IMR-90 (cell line): Measurements from ENCODE around the gene MYT1. TPM values are rescaled to one million over a fixed set of nuclear protein-coding genes. Genes with fewer than 3 reads are reported as not detected.

ENCODE experiments used
- ATAC-seq: fragments of 200-7000 bp; cut with Tn5 transposase; 2 replicates; pipeline ENCODE4 v1.9.1; 2020; ENCODE audit warnings: low read depth, mild to moderate bottlenecking, moderate library complexity
- BruUV-seq: library from RNA; stranded (reverse); fragments of 400-500 nt; replicated peaks from 2 replicates; lab custom pipeline; 2021; lab: Mats Ljungman, UMichigan
- CTCF ChIA-PET: fragments of 300-600 bp; formaldehyde crosslinking; extraction: SDS; loops from one replicate; lab custom pipeline; 2021; ENCODE audit warnings: antibody characterized with exemption; lab: Yijun Ruan, JAX
- POLR2A ChIA-PET: fragments of 300-600 bp; sonication (Branson Sonifier 250); formaldehyde crosslinking; loops from one replicate; lab custom pipeline; 2022; ENCODE audit warnings: antibody characterized with exemption; ENCODE audit not compliant: unreplicated experiment; lab: Charles Lee
- DNase-seq: peaks from one replicate; pipeline ENCODE4 v3.0.0; 2013
- H2AFZ ChIP-seq: replicated peaks from 2 replicates; pipeline ENCODE3; 2013; ENCODE audit warnings: low read length, mild to moderate bottlenecking; ENCODE audit not compliant: poor library complexity
- H2AK5ac ChIP-seq: 2 replicates; pipeline ENCODE4 v1.6.1; 2013; ENCODE audit warnings: low read depth, low read length, inconsistent platforms
- H2AK9ac ChIP-seq: replicated peaks from 2 replicates; pipeline ENCODE3; 2013; ENCODE audit warnings: mild to moderate bottlenecking, low read depth, low read length, moderate library complexity; ENCODE audit not compliant: poor library complexity
- H2BK120ac ChIP-seq: 2 replicates; pipeline ENCODE4 v1.6.1; 2013; ENCODE audit warnings: low read depth, low read length, inconsistent platforms
- H2BK15ac ChIP-seq: 3 replicates; pipeline ENCODE4 v1.6.1; 2013; ENCODE audit warnings: low read depth, low read length, inconsistent platforms
- H2BK20ac ChIP-seq: 2 replicates; pipeline ENCODE4 v1.6.1; 2013; ENCODE audit warnings: low read depth, mild to moderate bottlenecking, inconsistent platforms, low read length, moderate library complexity
- H2BK5ac ChIP-seq: 2 replicates; pipeline ENCODE4 v1.6.1; 2013; ENCODE audit warnings: mild to moderate bottlenecking, low read depth, low read length, inconsistent platforms; ENCODE audit not compliant: poor library complexity, severe bottlenecking
- H3K14ac ChIP-seq: replicated peaks from 2 replicates; pipeline ENCODE4 v1.6.1; 2013; ENCODE audit warnings: low read depth, low read length, inconsistent platforms
- H3K18ac ChIP-seq: 2 replicates; pipeline ENCODE4 v1.6.1; 2013; ENCODE audit warnings: low read depth, low read length, control low read depth
- H3K23ac ChIP-seq: 2 replicates; pipeline ENCODE4 v1.6.1; 2013; ENCODE audit warnings: low read depth, low read length, inconsistent platforms
- H3K27ac ChIP-seq: 2 replicates; pipeline ENCODE4 v1.5.1; 2013; ENCODE audit warnings: mild to moderate bottlenecking, control low read depth, low read length; ENCODE audit not compliant: insufficient read depth
- H3K27me3 ChIP-seq: 2 replicates; pipeline ENCODE4 v1.6.1; 2013; ENCODE audit warnings: low read length; ENCODE audit not compliant: control insufficient read depth, insufficient read depth
- H3K36me3 ChIP-seq: 2 replicates; pipeline ENCODE4 v1.6.1; 2013; ENCODE audit warnings: low read length, mixed read lengths; ENCODE audit not compliant: control insufficient read depth, insufficient read depth
- H3K4ac ChIP-seq: 2 replicates; pipeline ENCODE4 v1.6.1; 2013; ENCODE audit warnings: low read depth, low read length, inconsistent platforms
- H3K4me1 ChIP-seq: 2 replicates; pipeline ENCODE4 v1.6.1; 2013; ENCODE audit warnings: low read length, mixed read lengths; ENCODE audit not compliant: control insufficient read depth, insufficient read depth
- H3K4me2 ChIP-seq: 2 replicates; pipeline ENCODE4 v1.6.1; 2013; ENCODE audit warnings: low read depth, mild to moderate bottlenecking, control low read depth, low read length, moderate library complexity
- H3K4me3 ChIP-seq: 2 replicates; pipeline ENCODE4 v1.5.1; 2013; ENCODE audit warnings: low read depth, mild to moderate bottlenecking, control low read depth, low read length, moderate library complexity; ENCODE audit not compliant: insufficient read depth
- H3K56ac ChIP-seq: 2 replicates; pipeline ENCODE4 v1.6.1; 2013; ENCODE audit warnings: low read length, inconsistent platforms; ENCODE audit not compliant: insufficient read depth; ENCODE audit errors: extremely low read depth
- H3K79me1 ChIP-seq, 2 experiments: 2 replicates each; pipeline ENCODE4 v1.6.1; 2013; ENCODE audit warnings: low read length in 2 of 2, inconsistent platforms in 1 of 2, low read depth in 1 of 2
- H3K9ac ChIP-seq: 2 replicates; pipeline ENCODE4 v1.6.1; 2013; ENCODE audit warnings: low read depth, low read length, control low read depth
- H3K9me1 ChIP-seq: 2 replicates; pipeline ENCODE4 v1.6.1; 2013; ENCODE audit warnings: low read length, inconsistent platforms; ENCODE audit not compliant: insufficient read depth
- H3K9me3 ChIP-seq: 2 replicates; pipeline ENCODE4 v1.6.1; 2013; ENCODE audit warnings: low read length; ENCODE audit not compliant: control insufficient read depth, insufficient read depth
- H4K20me1 ChIP-seq: 2 replicates; pipeline ENCODE4 v1.6.1; 2013; ENCODE audit warnings: low read length, inconsistent platforms; ENCODE audit not compliant: insufficient read depth
- H4K5ac ChIP-seq: 2 replicates; pipeline ENCODE4 v1.6.1; 2013; ENCODE audit warnings: mild to moderate bottlenecking, low read depth, low read length, control low read depth
- H4K8ac ChIP-seq, 2 experiments: 2 replicates each; pipeline ENCODE4 v1.6.1; 2013; ENCODE audit warnings: low read depth in 2 of 2, low read length in 2 of 2, control low read depth in 1 of 2, inconsistent platforms in 1 of 2
- H4K91ac ChIP-seq: 2 replicates; pipeline ENCODE4 v1.6.1; 2013; ENCODE audit warnings: low read depth, low read length, inconsistent platforms; ENCODE audit not compliant: insufficient read depth
- BHLHE40 ChIP-seq: fragments of 150-350 bp; IDR thresholded peaks from 2 replicates; pipeline ENCODE4 v1.6.1; 2016; ENCODE audit warnings: mild to moderate bottlenecking, low read depth, low read length
- CEBPB ChIP-seq: IDR thresholded peaks from 2 replicates; pipeline ENCODE4 v1.6.1; 2012; ENCODE audit warnings: low read depth, low read length, improper control_type of control experiment
- POLR2A ChIP-seq: IDR thresholded peaks from 2 replicates; pipeline ENCODE4 v1.6.1; 2012; ENCODE audit warnings: mild to moderate bottlenecking, low read depth, low read length
- RAD21 ChIP-seq: IDR thresholded peaks from 2 replicates; pipeline ENCODE4 v1.6.1; 2012; ENCODE audit warnings: low read length, improper control_type of control experiment
- SMC3 ChIP-seq: fragments of 150-350 bp; IDR thresholded peaks from 2 replicates; pipeline ENCODE4 v1.6.1; 2016; ENCODE audit warnings: low read depth, mild to moderate bottlenecking, antibody characterized with exemption, low read length, moderate library complexity
- WGBS, 2 experiments: methylation state at CpG; one replicate each; pipeline versions ENCODE4 v1.1.5 to v1.1.7; 2013; ENCODE audit warnings: missing lambda C conversion rate in 2 of 2; ENCODE audit not compliant: insufficient read length in 1 of 2; ENCODE audit errors: extremely low coverage in 2 of 2; 5-methylcytosine and 5-hydroxymethylcytosine counted together
- dilution Hi-C: fragments of 300-500 bp; cut with HindIII; formaldehyde crosslinking; loops from one replicate; pipeline ENCODE4 v1.14.3; 2018; ENCODE audit warnings: low sequenced_read_pairs; ENCODE audit not compliant: unreplicated experiment
- in situ Hi-C: fragments of 300-500 bp; cut with MboI; formaldehyde crosslinking; loops from 3 replicates; pipeline ENCODE4 v1.14.3; 2019; ENCODE audit warnings: low sequenced_read_pairs, inconsistent platforms, mixed read lengths
- intact Hi-C: fragments of 100-400 bp; cut with micrococcal nuclease; formaldehyde crosslinking; loops from 2 replicates; pipeline ENCODE4 v1.10.0; 2022
- polyA plus RNA-seq, 3 experiments: library from polyadenylated mRNA; depleted of rRNA; stranded (reverse); fragments of >200 nt; gene quantifications; 2 replicates each; pipeline ENCODE4 v1.2.3, GENCODE V29; 2012; ENCODE audit warnings: low replicate concordance in 1 of 3
- total RNA-seq: library from RNA; depleted of rRNA; stranded (reverse); fragments of >200 nt; gene quantifications from 2 replicates; pipeline ENCODE4 v1.2.3, GENCODE V29; 2012
- TF ChIP-seq, protein P1 (sequence below): fragments of 150-350 bp; IDR thresholded peaks from 2 replicates; pipeline ENCODE4 v1.6.1; 2017; ENCODE audit warnings: mild to moderate bottlenecking, antibody characterized with exemption, low read length, low read depth
- TF ChIP-seq, protein P2 (sequence below): conservative IDR thresholded peaks from 2 replicates; pipeline ENCODE4 v1.5.1; 2012; ENCODE audit warnings: mild to moderate bottlenecking, low read depth, low read length, improper control_type of control experiment

Gene MYT1
- total and polyA plus RNA-seq, 2 of the 4 experiments (the other 2 are of a cell fraction) = not detected

DNA sequence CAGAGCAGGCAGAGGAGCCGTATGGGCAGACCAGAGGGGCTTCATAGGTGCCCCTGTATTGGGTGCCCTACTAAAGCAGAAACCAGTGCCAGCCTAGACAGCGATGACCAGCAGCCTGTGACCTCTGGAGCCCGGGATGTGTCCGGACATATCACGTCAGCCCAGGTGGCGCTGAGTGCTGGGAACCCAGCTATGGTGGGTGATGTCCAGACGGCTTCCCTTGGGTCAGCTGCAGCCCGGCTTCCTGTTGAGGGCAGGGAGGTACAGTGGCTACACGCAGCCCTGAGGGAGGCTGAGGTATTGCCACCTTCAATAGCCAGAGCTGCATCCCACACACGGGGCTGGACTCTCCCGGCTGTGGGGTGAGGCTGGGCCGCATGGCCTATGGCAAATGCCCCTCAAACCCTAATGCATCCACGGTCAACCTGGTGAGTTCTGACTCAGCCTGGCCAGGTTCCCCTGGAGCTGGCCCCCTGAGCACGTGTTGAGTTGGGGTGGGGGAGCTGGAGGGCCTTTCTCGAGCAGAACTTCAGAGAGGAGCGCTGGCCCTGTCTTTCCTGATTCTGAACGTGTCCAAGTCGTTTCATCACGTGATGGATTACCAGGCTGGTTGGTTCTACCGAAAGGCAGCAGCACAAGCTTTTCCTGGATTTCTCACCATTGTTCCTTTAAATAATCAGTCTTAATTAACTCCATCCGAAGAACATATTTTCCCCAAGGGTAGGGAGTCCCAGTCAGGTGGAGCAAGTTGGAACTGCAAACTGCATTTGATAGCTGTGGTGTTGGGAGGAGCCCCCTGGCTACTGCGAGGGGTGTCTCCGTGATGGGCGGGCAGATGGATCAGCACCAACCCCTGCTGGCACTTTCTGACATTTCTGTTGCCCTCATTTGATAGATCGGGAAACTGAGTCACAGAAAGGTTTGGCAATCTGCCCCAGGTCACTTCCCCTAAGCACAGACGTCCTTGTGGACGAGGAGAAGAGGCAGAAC lies 7.1 kb upstream of the MYT1 start:
- H3K18ac ChIP-seq = no peak overlapping the region
- H4K8ac ChIP-seq = no peak overlapping the region
- no peak overlapping the region for H2BK120ac ChIP-seq
- in situ Hi-C loops = no loop called here
- no peak overlapping the region for H2AK5ac ChIP-seq
- no peaks in the 10 kb centered on the region for H3K4me1 ChIP-seq
- no peaks in the 10 kb centered on the region for H3K79me1 ChIP-seq
- DNase-seq (no peak), ATAC-seq (no peak)
- no peaks in the 10 kb centered on the region for H3K36me3 ChIP-seq
- no peak overlapping the region for H3K4me3 ChIP-seq
- no peak overlapping the region for H3K56ac ChIP-seq
- no peak overlapping the region for H2BK20ac ChIP-seq
- no peak overlapping the region for H2AK9ac ChIP-seq
- H2BK5ac ChIP-seq = no peak overlapping the region
- no peaks in the 10 kb centered on the region; the same call in 1 of the 2 replicates for H4K20me1 ChIP-seq
- POLR2A ChIA-PET = no interaction called here
- H4K91ac ChIP-seq = no peak overlapping the region
- no peak overlapping the region for H2AFZ ChIP-seq
- no TSS peak for BruUV-seq
- 72% methylated on average over 7 of the region's 27 CpGs; no CpG with 5 or more reads in 1 of the 2 experiments for WGBS, 2 experiments
- no peak overlapping the region for H3K14ac ChIP-seq
- no peak overlapping the region for H3K23ac ChIP-seq
- no peak overlapping the region for H4K5ac ChIP-seq
- H3K4ac ChIP-seq = no peak overlapping the region
- CTCF ChIA-PET = no interaction called here
- H3K4me2 ChIP-seq = no peak overlapping the region
- dilution Hi-C loops = no loop called here
- no peak overlapping the region for H3K9ac ChIP-seq
- intact Hi-C loops = no loop called here
- peaks cover 3% of the 10 kb centered on the region; the same call in 1 of the 2 replicates for H3K9me1 ChIP-seq
- H3K27me3 ChIP-seq = peaks cover 39% of the 10 kb centered on the region
- TF ChIP-seq RAD21 (no peak), BHLHE40 (no peak), SMC3 (no peak), POLR2A (no peak), CEBPB (no peak)
- TF ChIP-seq, protein P1, sequence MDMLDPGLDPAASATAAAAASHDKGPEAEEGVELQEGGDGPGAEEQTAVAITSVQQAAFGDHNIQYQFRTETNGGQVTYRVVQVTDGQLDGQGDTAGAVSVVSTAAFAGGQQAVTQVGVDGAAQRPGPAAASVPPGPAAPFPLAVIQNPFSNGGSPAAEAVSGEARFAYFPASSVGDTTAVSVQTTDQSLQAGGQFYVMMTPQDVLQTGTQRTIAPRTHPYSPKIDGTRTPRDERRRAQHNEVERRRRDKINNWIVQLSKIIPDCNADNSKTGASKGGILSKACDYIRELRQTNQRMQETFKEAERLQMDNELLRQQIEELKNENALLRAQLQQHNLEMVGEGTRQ = no peak
- TF ChIP-seq, protein P2, sequence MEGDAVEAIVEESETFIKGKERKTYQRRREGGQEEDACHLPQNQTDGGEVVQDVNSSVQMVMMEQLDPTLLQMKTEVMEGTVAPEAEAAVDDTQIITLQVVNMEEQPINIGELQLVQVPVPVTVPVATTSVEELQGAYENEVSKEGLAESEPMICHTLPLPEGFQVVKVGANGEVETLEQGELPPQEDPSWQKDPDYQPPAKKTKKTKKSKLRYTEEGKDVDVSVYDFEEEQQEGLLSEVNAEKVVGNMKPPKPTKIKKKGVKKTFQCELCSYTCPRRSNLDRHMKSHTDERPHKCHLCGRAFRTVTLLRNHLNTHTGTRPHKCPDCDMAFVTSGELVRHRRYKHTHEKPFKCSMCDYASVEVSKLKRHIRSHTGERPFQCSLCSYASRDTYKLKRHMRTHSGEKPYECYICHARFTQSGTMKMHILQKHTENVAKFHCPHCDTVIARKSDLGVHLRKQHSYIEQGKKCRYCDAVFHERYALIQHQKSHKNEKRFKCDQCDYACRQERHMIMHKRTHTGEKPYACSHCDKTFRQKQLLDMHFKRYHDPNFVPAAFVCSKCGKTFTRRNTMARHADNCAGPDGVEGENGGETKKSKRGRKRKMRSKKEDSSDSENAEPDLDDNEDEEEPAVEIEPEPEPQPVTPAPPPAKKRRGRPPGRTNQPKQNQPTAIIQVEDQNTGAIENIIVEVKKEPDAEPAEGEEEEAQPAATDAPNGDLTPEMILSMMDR = no peak
- no peak overlapping the region for H2BK15ac ChIP-seq
- no peak overlapping the region for H3K27ac ChIP-seq
- no peaks in the 10 kb centered on the region; the same call in 1 of the 2 replicates for H3K9me3 ChIP-seq
